ENCODE data around the gene MYLK. TPM values are rescaled to one million over a fixed set of nuclear protein-coding genes. Genes with fewer than 3 reads are reported as not detected.

Gene MYLK
- total and polyA plus RNA-seq, 2 of the 4 experiments (the other 2 are of a cell fraction) = 299 to 484 TPM

DNA sequence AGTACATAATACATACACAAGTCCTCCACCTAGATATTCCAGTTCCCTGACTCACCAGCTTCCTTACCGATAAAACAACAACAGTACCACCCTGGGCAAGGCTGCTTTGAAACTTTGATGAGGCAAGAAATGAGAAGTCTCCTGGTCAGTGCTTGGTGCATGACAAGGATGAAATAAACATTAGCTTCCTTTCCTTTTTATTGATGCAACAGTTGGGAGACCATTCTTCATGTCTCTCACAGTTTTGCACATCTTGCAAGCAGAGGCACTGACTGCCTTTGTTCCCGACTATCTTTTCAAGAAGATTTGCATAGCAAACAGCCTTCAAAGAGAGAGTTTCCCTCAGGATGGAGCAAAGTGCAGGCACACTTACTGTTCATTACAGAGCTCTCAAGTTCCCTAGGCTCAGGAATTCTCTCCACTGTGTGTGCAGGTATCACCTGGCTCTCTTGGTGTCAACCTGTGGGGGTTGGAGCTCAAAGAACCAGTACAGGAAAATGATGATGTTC is 65.2 kb downstream of the MYLK start:
- Histone ChIP-seq H3K9ac (ENCODE audit: low read depth, low read length) (peak overlapping the region; percentile 68; the same call in 1 of the 2 replicates), H2BK20ac (ENCODE audit: low read depth, low read length) (peak overlapping the region; percentile 97), H4K8ac (ENCODE audit: low read depth in 2 of 2, low read length in 2 of 2) (peak overlapping the region; percentile 55 to 92), H3K23ac (ENCODE audit: low read depth, low read length) (peak overlapping the region; percentile 75), H3K18ac (ENCODE audit: low read depth, low read length) (peak overlapping the region; percentile 93), H2AFZ (replicated peaks; ENCODE audit: low read length, poor library complexity) (no peak overlapping the region), H3K27me3 (ENCODE audit: control insufficient read depth, insufficient read depth, low read length) (no peaks in the 10 kb centered on the region), H2BK120ac (ENCODE audit: low read depth, low read length) (peak overlapping the region; percentile 95), H3K4ac (ENCODE audit: low read depth, low read length) (peak overlapping the region; percentile 99), H3K9me1 (ENCODE audit: insufficient read depth, low read length) (peaks cover 35% of the 10 kb centered on the region), H4K5ac (ENCODE audit: low read depth, low read length) (peak overlapping the region; percentile 96), H2AK5ac (ENCODE audit: low read depth, low read length) (peak overlapping the region; percentile 88), H3K4me1 (ENCODE audit: control insufficient read depth, insufficient read depth, low read length) (peaks cover 37% of the 10 kb centered on the region), H3K4me3 (ENCODE audit: insufficient read depth, low read depth, low read length) (no peak overlapping the region), H2AK9ac (replicated peaks; ENCODE audit: low read depth, low read length, poor library complexity) (peak overlapping the region; percentile 10), H3K14ac (replicated peaks; ENCODE audit: low read depth, low read length) (peak overlapping the region; percentile 85), H2BK15ac (ENCODE audit: low read depth, low read length) (peak overlapping the region; percentile 72; the same call in 2 of the 3 replicates), H3K4me2 (ENCODE audit: low read depth, low read length) (peak overlapping the region; percentile 45; the same call in 1 of the 2 replicates), H3K9me3 (ENCODE audit: control insufficient read depth, insufficient read depth, low read length) (peaks cover 8% of the 10 kb centered on the region), H4K91ac (ENCODE audit: insufficient read depth, low read depth, low read length) (peak overlapping the region; percentile 94), H3K36me3 (ENCODE audit: control insufficient read depth, insufficient read depth, low read length) (peaks cover 58% of the 10 kb centered on the region), H3K56ac (ENCODE audit: extremely low read depth, insufficient read depth, low read length) (peak overlapping the region; percentile 77), H3K79me1 (ENCODE audit: low read depth in 1 of 2, low read length in 2 of 2) (peaks cover 45 to 77% of the 10 kb centered on the region in 2 experiments), H4K20me1 (ENCODE audit: insufficient read depth, low read length) (no peaks in the 10 kb centered on the region), H2BK5ac (ENCODE audit: low read depth, low read length, poor library complexity, severe bottlenecking) (peak overlapping the region; percentile 97), H3K27ac (ENCODE audit: insufficient read depth, low read length) (peak overlapping the region; percentile 79)
- TF ChIP-seq SMC3 (IDR thresholded peaks at IDR 0.05; ENCODE audit: low read depth, low read length) (no peak), FOS (IDR thresholded peaks at IDR 0.05; ENCODE audit: low read depth, low read length) (peak; percentile 50; the same call in 1 of the 2 replicates), MXI1 (IDR thresholded peaks at IDR 0.05; ENCODE audit: borderline replicate concordance, low read depth, low read length) (0 out of 2 replicates have a peak, but pooled peaks have one; percentile 34), CEBPB (IDR thresholded peaks at IDR 0.05; ENCODE audit: low read depth, low read length) (peak; percentile 94)
- intact Hi-C loops (cut with micrococcal nuclease) = no loop called here
- POLR2A ChIA-PET (ENCODE audit: unreplicated experiment) = interaction anchor here (0.9 kb wide), 1 partner anchor 69 kb away, joined by 3 read pairs; no protein-coding TSS in a partner anchor
- in situ Hi-C loops (cut with MboI; ENCODE audit: low sequenced_read_pairs) = no loop called here
- no TSS peak for BruUV-seq (replicated peaks)
- DNase-seq (peak; percentile 88), ATAC-seq (ENCODE audit: low read depth) (peak; percentile 48)
- dilution Hi-C loops (cut with HindIII; ENCODE audit: low sequenced_read_pairs, unreplicated experiment) = no loop called here
- CTCF ChIA-PET = interaction anchor here (0.6 to 1.0 kb wide), 3 partner anchors 29 to 257 kb away, joined by 3 read pairs; no protein-coding TSS in a partner anchor
- no CpG with 5 or more reads among the region's 2 CpGs for whole genome bisulfite sequencing, 2 experiments (ENCODE audit: extremely low coverage in 2 of 2, insufficient read length in 1 of 2)

Measured in IMR-90 (cell line).